HCT116 (cell line): ENCODE data around the gene NLRP14. TPM values are rescaled to one million over a fixed set of nuclear protein-coding genes. Genes with fewer than 3 reads are reported as not detected.

Experiments
- ATAC-seq: fragments of 200-7000 bp; cut with Tn5 transposase; 2 replicates; pipeline ENCODE4 v1.9.1; 2020; ENCODE audit warnings: mild to moderate bottlenecking, moderate library complexity
- BruUV-seq: library from RNA; stranded (reverse); fragments of 400-500 nt; replicated peaks from 2 replicates; lab custom pipeline; 2021; lab: Mats Ljungman, UMichigan
- CTCF ChIA-PET: fragments of 300-600 bp; sonication (Branson Sonifier 250); formaldehyde crosslinking; loops from one replicate; lab custom pipeline; 2021; ENCODE audit warnings: antibody characterized with exemption; lab: Charles Lee
- POLR2A ChIA-PET: fragments of 300-600, 350-600 bp; sonication (Branson Sonifier 250); formaldehyde crosslinking; loops from one replicate; lab custom pipeline; 2021; ENCODE audit warnings: antibody characterized with exemption; lab: Charles Lee
- RAD21 ChIA-PET, 2 experiments: fragments of 300-600 bp; sonication (Branson Sonifier 250); formaldehyde crosslinking; loops; one replicate each; lab custom pipeline; 2023; ENCODE audit warnings: low total read pairs in 2 of 2; ENCODE audit not compliant: uncharacterized antibody in 2 of 2, unreplicated experiment in 2 of 2, low non-redundant PET in 1 of 2; lab: Charles Lee
- DNase-seq: peaks from one replicate; pipeline ENCODE4 v3.0.0-alpha.2; 2010; ENCODE audit warnings: low read depth, low spot score
- H2AFZ ChIP-seq: fragments of 200-600 bp; shearing (Covaris generic), sonication (generic); 2 replicates; pipeline ENCODE4 v1.6.1; 2017; ENCODE audit warnings: low read depth, mixed run types, mixed read lengths, antibody characterized with exemption, low read length; ENCODE audit not compliant: poor library complexity, severe bottlenecking
- H3K27ac ChIP-seq: 2 replicates; pipeline ENCODE4 v1.5.1; 2012; ENCODE audit warnings: low read depth, low read length
- H3K27me3 ChIP-seq: fragments of 200-600 bp; sonication (generic); 2 replicates; pipeline ENCODE4 v1.6.1; 2016; ENCODE audit warnings: mixed run types, low read length, mixed read lengths; ENCODE audit not compliant: insufficient read depth
- H3K36me3 ChIP-seq, 2 experiments: fragments of 200-500 bp in 1 of 2; fragments of 200-600 bp in 1 of 2; sonication (Bioruptor generic) in 1 of 2; sonication (generic) in 1 of 2; 2 replicates each; pipeline versions ENCODE4 v1.5.1 to v1.6.1; 2014 to 2016; ENCODE audit warnings: low read length in 2 of 2, inconsistent platforms in 1 of 2, mixed read lengths in 1 of 2, mixed run types in 1 of 2; ENCODE audit not compliant: insufficient read depth in 2 of 2, control insufficient read depth in 1 of 2
- H3K4me1 ChIP-seq, 2 experiments: fragments of 200-600 bp in 1 of 2; sonication (generic) in 1 of 2; 2 replicates each; pipeline versions ENCODE4 v1.5.1 to v1.6.1; 2012 to 2017; ENCODE audit warnings: low read length in 2 of 2, inconsistent platforms in 1 of 2, mild to moderate bottlenecking in 1 of 2, mixed read lengths in 1 of 2, mixed run types in 1 of 2, moderate library complexity in 1 of 2; ENCODE audit not compliant: insufficient read depth in 2 of 2, control insufficient read depth in 1 of 2
- H3K4me2 ChIP-seq: fragments of 200-600 bp; sonication (generic); 2 replicates; pipeline ENCODE4 v1.6.1; 2017; ENCODE audit warnings: mixed run types, low read length, mixed read lengths
- H3K4me3 ChIP-seq, 2 experiments: fragments of 200-600 bp in 1 of 2; sonication (generic) in 1 of 2; replicated peaks in 1 of 2; 2 replicates each; pipeline ENCODE4 v1.5.1; 2011 to 2016; ENCODE audit warnings: low read length in 2 of 2, control low read depth in 1 of 2, low read depth in 1 of 2, mild to moderate bottlenecking in 1 of 2, mixed read lengths in 1 of 2, mixed run types in 1 of 2
- H3K79me2 ChIP-seq: fragments of 200-600 bp; sonication (generic); 2 replicates; pipeline ENCODE4 v1.6.1; 2017; ENCODE audit warnings: mild to moderate bottlenecking, mixed run types, low read length, moderate library complexity, mixed read lengths; ENCODE audit not compliant: insufficient read depth
- H3K9ac ChIP-seq: fragments of 200-600 bp; sonication (generic); 2 replicates; pipeline ENCODE4 v1.6.1; 2016; ENCODE audit warnings: low read length, mixed read lengths
- H3K9me2 ChIP-seq: fragments of 200-600 bp; sonication (generic), shearing (Covaris generic); 2 replicates; pipeline ENCODE4 v1.6.1; 2017; ENCODE audit warnings: mixed run types, mild to moderate bottlenecking, moderate library complexity; ENCODE audit not compliant: insufficient read depth
- H3K9me3 ChIP-seq, 2 experiments: fragments of 200-500 bp in 1 of 2; fragments of 200-600 bp in 1 of 2; sonication (Bioruptor generic) in 1 of 2; sonication (generic) in 1 of 2; 2 replicates each; pipeline ENCODE4 v1.6.1; 2014 to 2017; ENCODE audit warnings: low read length in 2 of 2, mixed read lengths in 2 of 2, inconsistent platforms in 1 of 2, low read depth in 1 of 2, mild to moderate bottlenecking in 1 of 2, mixed run types in 1 of 2, moderate library complexity in 1 of 2; ENCODE audit not compliant: control insufficient read depth in 1 of 2, insufficient read depth in 1 of 2
- H4K20me1 ChIP-seq: fragments of 200-600 bp; sonication (generic), shearing (Covaris generic); 2 replicates; pipeline ENCODE4 v1.6.1; 2017; ENCODE audit warnings: mixed run types, mild to moderate bottlenecking, moderate library complexity; ENCODE audit not compliant: insufficient read depth
- CBX3 ChIP-seq: IDR thresholded peaks from 2 replicates; pipeline ENCODE4 v1.6.1; 2012; ENCODE audit warnings: low read depth
- CEBPB ChIP-seq: IDR thresholded peaks from 2 replicates; pipeline ENCODE4 v1.6.1; 2012; ENCODE audit warnings: low read depth
- EGR1 ChIP-seq: IDR thresholded peaks from 2 replicates; pipeline ENCODE4 v1.6.1; 2012; ENCODE audit warnings: low read depth
- ELF1 ChIP-seq: IDR thresholded peaks from 2 replicates; pipeline ENCODE4 v1.6.1; 2012; ENCODE audit warnings: low read depth, borderline replicate concordance
- EZH2phosphoT487 ChIP-seq: fragments of 200-600 bp; IDR thresholded peaks from 2 replicates; pipeline ENCODE4 v1.6.1; 2018; ENCODE audit warnings: antibody characterized with exemption, borderline replicate concordance
- FOSL1 ChIP-seq: IDR thresholded peaks from 2 replicates; pipeline ENCODE4 v1.6.1; 2012; ENCODE audit warnings: low read depth
- JUND ChIP-seq: IDR thresholded peaks from 2 replicates; pipeline ENCODE4 v1.6.1; 2012
- POLR2A ChIP-seq: IDR thresholded peaks from 2 replicates; pipeline ENCODE4 v1.7.0; 2011; ENCODE audit warnings: borderline replicate concordance; ENCODE audit not compliant: insufficient read depth, insufficient read length; ENCODE audit errors: extremely low read depth
- RAD21 ChIP-seq: IDR thresholded peaks from 2 replicates; pipeline ENCODE4 v1.6.1; 2012; ENCODE audit warnings: low read depth, mild to moderate bottlenecking
- SIN3A ChIP-seq: IDR thresholded peaks from 2 replicates; pipeline ENCODE4 v1.6.1; 2012; ENCODE audit warnings: low read depth
- SP1 ChIP-seq: IDR thresholded peaks from 2 replicates; pipeline ENCODE4 v1.6.1; 2012; ENCODE audit warnings: low read depth
- SRF ChIP-seq: IDR thresholded peaks from 2 replicates; pipeline ENCODE4 v1.6.1; 2012; ENCODE audit warnings: low read depth
- YY1 ChIP-seq: IDR thresholded peaks from 2 replicates; pipeline ENCODE4 v1.6.1; 2011; ENCODE audit warnings: low read length, low read depth, moderate library complexity, mild to moderate bottlenecking; ENCODE audit not compliant: insufficient replicate concordance; ENCODE audit errors: extremely low read depth
- ZFX ChIP-seq: fragments of 450-650 bp; IDR thresholded peaks from 2 replicates; pipeline ENCODE4 v1.6.1; 2017
- ZNF274 ChIP-seq: fragments of 200-500 bp; sonication (Bioruptor generic); IDR thresholded peaks from 2 replicates; pipeline ENCODE4 v1.6.1; 2014; ENCODE audit warnings: mild to moderate bottlenecking, low read depth, low read length, inconsistent platforms
- intact Hi-C: fragments of 100-400 bp; cut with micrococcal nuclease; formaldehyde crosslinking; loops from 2 replicates; pipeline ENCODE4 v1.10.0; 2022
- total RNA-seq: library from RNA; stranded (reverse); gene quantifications from one replicate; pipeline ENCODE4 v1.2.1, GENCODE V29; 2021; ENCODE audit not compliant: unreplicated experiment
- TF ChIP-seq, protein P1 (sequence below), 3 experiments: fragments of 200-600 bp in 1 of 3; sonication (generic) in 1 of 3; IDR thresholded peaks in 2 of 3; conservative IDR thresholded peaks in 1 of 3; 2 replicates each; pipeline ENCODE4 v1.5.1; 2012 to 2017; ENCODE audit warnings: low read depth in 2 of 3, low read length in 2 of 3, antibody characterized with exemption in 1 of 3, borderline replicate concordance in 1 of 3, control low read depth in 1 of 3, mild to moderate bottlenecking in 1 of 3, mixed read lengths in 1 of 3, mixed run types in 1 of 3, moderate library complexity in 1 of 3; ENCODE audit not compliant: insufficient read depth in 1 of 3
- TF ChIP-seq, protein P2 (sequence below): IDR thresholded peaks from 2 replicates; pipeline ENCODE4 v1.6.1; 2012
- TF ChIP-seq, protein P3 (sequence below): IDR thresholded peaks from 2 replicates; pipeline ENCODE4 v1.6.1; 2012

The NLRP14 gene
- total RNA-seq, 1 experiment from 2014 or later: 0.49 TPM

DNA sequence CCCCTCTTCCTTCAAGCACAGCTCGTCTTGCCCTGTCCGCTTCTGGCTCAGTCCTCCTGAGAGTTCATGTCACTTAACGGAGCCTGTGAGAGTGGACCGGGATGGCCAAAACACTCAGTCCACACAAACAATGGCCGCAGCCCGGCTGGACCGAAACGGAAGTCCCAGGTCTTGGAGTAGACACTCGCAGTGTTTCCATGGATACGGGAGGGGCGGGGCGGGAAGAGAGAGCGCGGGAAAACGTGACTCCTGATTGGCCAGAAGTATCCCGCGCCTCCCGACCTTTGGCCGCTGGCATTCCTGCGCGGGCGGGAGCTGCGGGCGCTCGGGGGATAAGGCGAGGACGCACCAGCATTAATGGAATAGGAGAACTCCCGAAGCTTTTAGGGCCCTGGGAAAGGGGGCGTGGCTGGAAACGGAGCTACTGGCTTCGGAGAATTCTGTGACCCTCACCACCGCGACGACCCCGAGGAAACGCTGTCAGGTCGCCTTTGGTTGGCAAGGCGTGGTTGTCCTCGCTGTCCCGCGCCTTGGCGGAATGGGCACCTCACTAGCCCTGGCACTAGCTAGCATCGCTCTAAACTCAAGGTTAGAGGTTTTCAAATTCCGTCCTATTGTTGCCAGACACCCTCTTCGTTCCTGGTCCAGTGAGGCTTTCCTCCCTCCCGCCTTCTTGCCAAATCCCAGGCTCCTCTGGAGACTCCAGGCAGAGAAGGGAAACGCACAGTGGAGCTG is at the start of gene NLRP14, which contains the start of gene ZNF214 (continued):
- TF ChIP-seq ZNF274 (no peak), FOSL1 (no peak), CEBPB (no peak), EZH2phosphoT487 (no peak), CBX3 (0 out of 2 replicates have a peak, but pooled peaks have one; percentile 53)

DNA sequence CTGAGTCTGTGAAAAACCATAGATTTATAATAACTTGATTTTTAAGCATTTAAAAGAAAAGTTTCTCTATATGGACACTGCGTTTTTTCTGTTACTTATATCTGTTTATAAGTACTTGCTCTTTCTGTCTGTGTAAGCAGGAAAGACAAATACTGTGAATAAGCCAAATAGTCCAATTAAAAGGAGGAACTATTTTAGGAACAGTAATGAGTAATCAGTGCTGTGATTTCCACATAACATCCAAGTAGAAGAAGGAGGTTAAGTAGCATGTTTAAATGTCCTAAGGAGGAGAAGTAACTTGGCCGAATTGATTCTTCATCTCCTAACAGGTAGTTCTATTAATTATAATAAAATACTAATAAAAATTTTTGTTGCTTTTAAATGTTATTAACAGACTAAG is 40.9 kb upstream of the NLRP14 start:
- H4K20me1 ChIP-seq: no peaks in the 10 kb centered on the region
- ATAC-seq (no peak), DNase-seq (no peak)
- ChIA-PET RAD21 (no interaction called here), CTCF (no interaction called here), POLR2A (no interaction called here)
- no TSS peak for BruUV-seq
- no peaks in the 10 kb centered on the region for H3K9me3 ChIP-seq
- H3K36me3 ChIP-seq: no peaks in the 10 kb centered on the region
- H3K79me2 ChIP-seq: no peaks in the 10 kb centered on the region
- no peak overlapping the region for H3K27ac ChIP-seq
- no peaks in the 10 kb centered on the region for H3K9me2 ChIP-seq
- no peak overlapping the region for H3K4me2 ChIP-seq
- no peak overlapping the region for H3K9ac ChIP-seq
- intact Hi-C loops: no loop called here
- H3K27me3 ChIP-seq: no peaks in the 10 kb centered on the region
- H2AFZ ChIP-seq: no peak overlapping the region
- TF ChIP-seq CBX3 (no peak), CEBPB (no peak), SP1 (no peak), SIN3A (no peak), JUND (no peak), EGR1 (no peak), FOSL1 (no peak), EZH2phosphoT487 (no peak), ELF1 (no peak), POLR2A (no peak), ZFX (no peak), ZNF274 (no peak), RAD21 (no peak), SRF (no peak), YY1 (no peak)
- TF ChIP-seq, protein P1, sequence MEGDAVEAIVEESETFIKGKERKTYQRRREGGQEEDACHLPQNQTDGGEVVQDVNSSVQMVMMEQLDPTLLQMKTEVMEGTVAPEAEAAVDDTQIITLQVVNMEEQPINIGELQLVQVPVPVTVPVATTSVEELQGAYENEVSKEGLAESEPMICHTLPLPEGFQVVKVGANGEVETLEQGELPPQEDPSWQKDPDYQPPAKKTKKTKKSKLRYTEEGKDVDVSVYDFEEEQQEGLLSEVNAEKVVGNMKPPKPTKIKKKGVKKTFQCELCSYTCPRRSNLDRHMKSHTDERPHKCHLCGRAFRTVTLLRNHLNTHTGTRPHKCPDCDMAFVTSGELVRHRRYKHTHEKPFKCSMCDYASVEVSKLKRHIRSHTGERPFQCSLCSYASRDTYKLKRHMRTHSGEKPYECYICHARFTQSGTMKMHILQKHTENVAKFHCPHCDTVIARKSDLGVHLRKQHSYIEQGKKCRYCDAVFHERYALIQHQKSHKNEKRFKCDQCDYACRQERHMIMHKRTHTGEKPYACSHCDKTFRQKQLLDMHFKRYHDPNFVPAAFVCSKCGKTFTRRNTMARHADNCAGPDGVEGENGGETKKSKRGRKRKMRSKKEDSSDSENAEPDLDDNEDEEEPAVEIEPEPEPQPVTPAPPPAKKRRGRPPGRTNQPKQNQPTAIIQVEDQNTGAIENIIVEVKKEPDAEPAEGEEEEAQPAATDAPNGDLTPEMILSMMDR (IDR thresholded peaks at IDR 0.05 in 2 of 3, conservative IDR thresholded peaks at IDR 0.05 in 1 of 3; ENCODE audit: borderline replicate concordance in 1 of 3, insufficient read depth in 1 of 3, low read depth in 2 of 3, low read length in 2 of 3): no peak
- TF ChIP-seq, protein P2, sequence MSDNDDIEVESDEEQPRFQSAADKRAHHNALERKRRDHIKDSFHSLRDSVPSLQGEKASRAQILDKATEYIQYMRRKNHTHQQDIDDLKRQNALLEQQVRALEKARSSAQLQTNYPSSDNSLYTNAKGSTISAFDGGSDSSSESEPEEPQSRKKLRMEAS: no peak
- TF ChIP-seq, protein P3, sequence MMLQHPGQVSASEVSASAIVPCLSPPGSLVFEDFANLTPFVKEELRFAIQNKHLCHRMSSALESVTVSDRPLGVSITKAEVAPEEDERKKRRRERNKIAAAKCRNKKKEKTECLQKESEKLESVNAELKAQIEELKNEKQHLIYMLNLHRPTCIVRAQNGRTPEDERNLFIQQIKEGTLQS: no peak
- H3K4me3 ChIP-seq: no peak overlapping the region
- H3K4me1 ChIP-seq: no peaks in the 10 kb centered on the region
